T-helper 1 cell (primary cell): ENCODE results near the gene KMT5B.

Experiments
- DNase-seq, 5 donors: peaks; one replicate each; pipeline ENCODE4 v3.0.0-alpha.2; 2012 to 2020

Gene KMT5B

DNA sequence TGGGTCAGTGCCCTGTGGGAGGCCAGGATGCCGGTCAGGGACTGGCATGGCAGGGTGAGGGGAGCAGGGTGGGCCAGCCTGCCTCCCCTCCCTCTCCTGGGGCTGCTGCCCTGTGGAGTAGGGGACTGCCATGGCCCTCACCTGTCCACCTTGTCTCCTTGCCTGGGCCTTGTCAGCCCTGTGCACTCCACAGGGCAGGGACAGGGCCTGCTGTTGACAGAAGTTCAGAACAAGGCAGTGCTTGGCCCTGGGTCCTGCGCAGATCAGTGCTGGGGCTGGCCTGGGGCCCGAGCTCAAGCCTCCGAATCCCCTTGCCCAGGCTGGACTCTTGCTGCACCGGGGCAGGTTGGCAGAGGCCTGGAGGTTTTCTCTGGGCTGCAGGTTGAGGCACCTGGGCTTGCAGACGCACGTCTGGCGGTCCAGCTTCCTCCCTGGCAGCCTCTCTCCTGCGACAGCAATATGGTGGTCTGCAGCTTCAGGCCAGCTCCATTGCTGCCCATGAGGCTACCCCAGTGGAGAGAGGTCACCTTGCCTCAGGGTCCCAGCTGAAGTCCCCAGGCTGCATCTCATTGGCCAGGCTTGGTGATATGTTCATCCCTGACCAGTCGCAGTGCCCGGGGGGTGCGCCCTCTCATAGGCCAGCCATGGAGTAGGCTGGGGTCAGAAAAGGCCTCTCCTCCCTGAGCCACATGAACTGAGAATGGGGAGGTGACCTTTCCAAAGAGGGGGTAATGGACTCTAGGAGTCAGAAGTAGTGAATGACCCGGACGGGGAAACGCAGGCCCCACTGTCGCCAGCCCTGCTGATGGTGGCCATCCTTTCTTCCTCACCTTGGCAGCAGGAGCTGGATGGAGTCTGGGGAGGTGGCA is 70.4 kb downstream of the KMT5B start:
- DNase-seq: no peak

DNA sequence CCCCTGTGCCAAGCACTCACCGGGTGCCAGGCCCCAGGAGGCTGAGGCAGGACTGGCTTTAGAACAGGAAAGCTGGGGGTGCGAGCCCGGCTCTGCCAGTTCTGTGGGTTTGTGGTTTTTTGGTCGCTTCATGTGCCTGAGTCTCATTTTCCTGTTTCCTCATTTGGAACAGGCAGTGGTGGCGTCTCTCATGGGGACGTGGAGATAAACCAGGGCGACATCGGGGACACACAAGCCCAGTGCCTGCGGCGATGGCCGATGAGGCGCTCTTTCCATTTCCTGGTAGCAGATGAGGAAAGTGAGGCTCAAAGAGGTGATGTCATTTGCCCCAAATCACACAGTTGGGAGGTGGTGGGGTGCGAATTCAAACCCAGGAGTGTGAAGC is 71.1 kb downstream of the KMT5B start:
- peak in 1 of 5 donors; percentile 38 for DNase-seq

DNA sequence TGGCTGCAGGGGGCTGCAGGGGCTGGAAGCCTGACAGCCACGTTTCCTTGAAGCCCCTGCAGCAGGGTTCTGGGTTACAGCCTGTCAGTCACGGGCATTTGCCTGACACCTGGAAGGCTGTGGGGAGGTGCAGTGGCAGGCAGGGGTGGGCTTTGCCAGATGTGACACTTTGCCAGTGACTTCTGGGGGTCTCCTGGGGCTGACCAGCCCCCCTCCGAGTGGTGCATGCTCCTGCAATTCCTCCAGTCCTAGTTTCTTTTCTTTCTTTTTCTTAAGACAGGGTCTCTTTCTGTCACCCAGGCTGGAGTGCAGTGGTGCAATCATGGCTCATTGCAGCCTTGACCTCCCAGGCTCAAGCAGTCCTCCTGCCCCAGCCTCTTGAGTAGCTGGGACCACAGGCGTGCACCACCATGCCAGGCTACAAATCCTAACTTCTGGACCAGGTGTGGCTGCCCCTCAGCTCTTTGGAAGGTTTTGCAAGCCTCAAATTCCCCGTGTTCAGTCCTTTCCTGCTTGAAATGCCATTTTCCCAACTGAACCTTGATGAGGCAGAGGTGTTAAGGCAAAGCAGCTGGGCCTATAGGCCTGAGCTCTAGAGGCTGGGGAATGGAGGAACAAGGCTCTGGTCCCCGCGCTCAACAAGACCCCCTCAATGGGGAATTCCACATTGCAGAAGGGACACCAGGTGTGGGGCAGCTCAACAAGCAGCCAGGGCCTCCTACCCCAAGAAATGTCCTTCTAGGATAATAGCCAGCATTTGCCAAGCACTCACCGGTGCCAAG is 71.7 kb downstream of the KMT5B start:
- DNase-seq: no peak

DNA sequence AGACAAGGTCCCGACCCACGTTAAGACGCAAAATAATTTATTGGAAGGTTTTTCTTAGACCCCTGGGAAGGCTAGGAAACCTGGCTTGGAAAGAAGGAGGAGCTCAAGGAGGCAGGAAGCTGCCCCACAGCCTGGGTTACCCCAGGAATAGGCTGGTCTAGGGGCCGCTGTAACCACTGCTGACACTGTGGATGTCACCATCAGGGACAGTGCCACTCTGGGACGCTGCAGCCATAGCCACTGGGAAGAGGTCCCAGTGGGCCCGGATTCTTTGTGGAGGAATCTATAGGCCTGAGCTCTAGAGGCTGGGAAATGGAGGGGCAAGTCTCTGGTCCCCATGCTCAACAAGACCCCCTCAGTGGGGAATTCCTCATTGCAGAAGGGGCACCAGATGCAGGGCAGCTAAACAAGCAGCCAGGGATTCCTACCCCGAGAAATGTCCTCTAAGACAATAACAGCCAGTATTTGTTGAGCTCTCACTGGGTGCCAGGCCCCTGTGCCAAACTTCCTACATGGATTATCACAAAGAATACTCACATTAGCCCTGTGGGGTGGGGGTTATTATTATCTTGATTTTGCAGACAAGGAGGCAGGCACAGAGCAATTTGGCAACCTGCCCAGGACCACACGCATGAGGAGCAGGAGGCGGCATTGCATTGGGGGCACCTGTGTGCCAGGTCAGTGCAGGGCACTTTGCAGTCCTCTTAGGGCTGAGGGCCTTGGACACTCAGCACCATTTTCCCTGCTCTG is 72.4 kb downstream of the KMT5B start:
- no peak for DNase-seq

DNA sequence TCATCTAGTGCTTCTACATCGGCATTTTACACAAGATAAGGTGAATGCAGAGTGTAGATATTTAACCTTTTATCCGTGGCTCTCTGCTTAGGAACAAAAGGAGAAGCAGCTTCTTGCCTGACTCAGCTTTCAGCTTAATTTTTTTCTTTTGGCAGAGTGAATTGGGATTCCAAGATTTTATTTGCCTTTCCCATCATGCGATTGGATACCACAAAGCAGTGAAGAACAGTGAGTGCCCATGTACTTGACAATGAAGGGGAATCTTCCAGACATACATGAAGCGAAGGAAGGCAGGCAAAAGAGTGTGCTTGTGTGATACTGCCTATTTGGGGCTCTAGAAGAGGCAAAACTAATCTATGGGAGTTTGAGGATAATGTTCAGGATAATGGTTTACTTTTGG is 74.9 kb downstream of the KMT5B start:
- no peak for DNase-seq

DNA sequence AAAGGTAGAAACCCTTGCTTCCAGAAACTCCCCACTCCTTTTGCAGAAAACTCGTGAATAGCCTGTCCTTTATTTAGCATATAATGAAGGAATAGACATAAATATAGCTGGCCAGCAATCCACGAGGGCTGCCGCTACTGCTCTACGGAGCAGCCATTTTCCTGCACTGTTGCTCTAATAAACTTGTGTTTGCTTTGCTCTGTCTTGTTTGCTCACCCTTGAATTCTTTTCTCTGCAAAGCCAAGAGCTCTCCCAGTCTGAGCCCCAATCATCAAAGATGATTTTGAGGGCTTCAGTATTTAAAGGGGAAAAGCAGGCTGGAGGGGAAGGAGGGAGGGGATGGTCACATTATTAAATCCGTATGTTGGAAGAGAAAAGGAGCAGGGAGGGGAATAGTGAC is 75.3 kb downstream of the KMT5B start:
- DNase-seq: no peak

DNA sequence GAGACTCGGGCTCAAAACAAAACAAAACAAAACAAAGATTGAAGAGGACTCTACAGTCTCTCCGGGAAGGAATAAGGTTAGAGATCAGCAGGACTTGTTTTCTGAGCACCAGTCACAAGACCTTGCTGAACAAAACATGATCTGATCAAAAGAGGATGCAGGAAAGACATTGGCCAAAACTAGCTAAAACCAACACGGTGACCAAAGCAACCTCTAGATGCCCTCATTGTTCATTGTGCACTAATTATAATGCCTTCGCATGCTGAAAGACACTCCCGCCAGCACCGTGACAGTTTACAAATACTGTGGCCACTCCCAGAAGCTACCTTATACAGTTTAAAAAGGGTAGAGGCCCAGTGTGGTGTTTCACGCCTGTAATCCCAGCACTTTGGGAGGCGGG is 76.2 kb downstream of the KMT5B start:
- DNase-seq: no peak

DNA sequence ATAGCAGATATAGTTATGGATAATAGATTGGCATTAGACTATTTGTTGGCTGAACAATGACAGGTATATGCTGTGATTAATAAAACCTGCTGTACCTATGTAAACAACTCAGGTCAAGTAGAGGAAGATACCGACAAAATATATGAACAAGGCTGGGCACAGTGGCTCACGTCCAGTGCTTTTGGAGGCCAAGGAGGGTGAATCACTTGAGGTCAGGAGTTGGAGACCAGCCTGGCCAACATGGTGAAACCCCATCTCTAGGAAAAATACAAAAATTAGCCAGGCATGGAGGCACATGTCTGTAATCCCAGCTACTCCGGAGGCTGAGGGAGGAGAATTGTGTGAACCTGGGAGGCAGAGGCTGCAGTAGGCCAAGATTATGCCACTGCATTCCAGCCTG is 77.9 kb downstream of the KMT5B start:
- no peak for DNase-seq

DNA sequence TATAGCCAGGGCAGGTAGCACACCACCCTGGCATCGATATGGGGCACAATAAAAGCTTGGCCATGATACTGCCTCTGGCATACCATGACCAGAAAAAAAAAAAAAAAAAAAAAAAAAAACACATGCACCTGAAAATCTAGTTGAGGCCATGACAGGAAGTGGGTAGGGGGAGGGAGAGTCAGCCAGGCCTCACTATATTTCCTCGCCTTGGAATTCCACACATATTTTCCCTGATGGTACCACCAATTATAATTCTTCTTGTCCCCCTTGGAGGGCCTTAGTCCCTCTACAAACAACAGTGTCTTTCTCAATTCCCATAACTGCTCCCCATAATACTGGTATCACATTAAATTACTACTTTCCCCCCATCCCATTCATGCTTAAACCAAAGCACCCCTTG is 79.3 kb downstream of the KMT5B start:
- DNase-seq: no peak

DNA sequence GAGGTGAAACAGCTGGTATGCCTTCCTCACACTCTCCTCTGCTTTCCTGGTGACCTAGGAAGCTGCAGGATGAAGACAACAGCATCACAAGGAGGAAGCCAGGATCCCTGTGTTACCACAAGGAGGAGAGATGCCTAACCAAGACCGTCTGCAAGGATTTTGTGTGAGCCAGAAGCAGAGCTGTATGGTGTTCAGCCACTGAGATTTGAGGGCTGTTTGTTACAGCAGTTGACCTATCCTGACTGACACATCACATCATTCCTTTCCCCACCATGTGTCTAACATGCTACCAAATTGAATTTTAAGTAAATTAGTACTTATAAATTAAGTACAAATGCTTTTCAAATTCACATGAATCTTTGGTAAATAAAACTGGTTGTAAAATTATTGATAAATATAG is 83.0 kb downstream of the KMT5B start:
- no peak for DNase-seq

DNA sequence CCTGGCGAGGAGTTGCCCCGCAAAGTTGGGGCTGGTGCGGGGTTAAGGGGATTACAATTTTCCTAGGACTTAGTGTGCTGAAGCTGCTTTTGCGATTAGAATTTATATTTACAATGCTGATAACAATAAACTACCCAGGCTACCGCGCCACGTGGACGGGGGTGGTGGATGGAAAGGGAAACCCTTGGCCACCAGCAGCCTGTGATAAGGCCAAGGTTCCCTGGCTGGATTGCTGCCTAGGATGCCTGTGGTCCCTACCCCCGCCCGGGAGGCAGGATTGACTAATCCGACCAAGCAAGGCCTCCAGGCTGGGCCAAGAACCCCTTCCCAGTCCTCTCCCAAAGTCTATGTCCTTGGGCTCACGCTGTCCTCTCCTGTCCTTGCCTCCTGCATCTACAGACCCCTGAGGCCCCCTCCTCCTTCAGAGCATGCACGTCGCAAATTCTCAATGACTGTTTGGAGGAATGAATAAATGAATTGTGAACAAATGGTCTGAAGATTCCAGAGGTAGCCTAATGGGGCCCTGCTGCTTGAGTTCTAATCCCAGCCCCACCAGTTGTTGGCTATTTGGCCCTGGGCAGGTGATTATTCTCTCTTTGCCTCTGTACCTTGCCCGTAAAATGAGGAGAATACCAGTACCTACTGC is 84.3 kb downstream of the KMT5B start:
- no peak for DNase-seq

DNA sequence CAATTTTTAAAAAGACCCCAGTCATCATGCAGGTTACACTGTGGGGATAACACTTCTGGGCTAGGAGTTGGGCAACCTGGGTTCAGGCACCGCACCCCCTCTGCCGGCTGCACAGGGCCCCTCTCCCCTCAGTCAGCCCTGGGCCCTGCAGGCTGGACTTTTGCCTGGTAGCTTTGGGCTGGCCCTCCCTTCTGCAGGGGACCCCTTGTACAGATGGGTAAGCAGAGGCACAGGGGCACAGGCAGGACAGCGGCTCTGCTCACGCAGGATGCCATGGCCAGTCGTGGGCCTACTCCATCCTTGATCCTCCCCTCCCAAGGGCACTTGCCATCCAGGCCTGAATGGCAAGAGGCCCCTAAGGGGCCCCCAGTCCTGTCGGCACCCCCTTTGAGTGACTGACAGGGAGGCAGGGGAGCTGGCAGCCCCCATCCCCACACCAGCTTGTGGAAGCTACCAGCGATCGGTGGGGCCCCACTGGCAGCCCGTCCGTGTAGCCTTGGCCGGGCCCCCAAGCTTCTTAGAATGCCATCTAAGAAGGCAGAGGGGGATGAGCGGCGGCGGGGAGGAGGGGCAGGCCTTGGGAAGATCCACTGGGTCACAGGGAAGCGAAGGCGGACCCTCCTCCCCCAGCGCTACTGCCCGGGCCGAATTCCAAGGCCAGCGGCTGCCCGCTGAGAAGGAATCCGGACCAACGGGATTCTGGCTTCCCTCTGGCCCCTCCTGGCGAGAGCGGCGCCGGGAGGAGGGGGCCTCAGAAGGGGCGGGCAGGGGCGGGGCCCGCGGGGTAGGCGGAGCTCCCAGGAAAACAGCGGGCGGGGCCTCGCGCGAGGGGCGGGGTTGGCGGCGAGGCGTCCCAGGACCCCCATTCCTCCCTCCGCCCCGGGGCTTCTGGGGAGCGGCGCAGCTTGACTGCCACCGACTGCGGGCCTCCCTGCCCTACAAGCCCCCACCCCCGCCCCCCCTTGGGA is 85.1 kb downstream of the KMT5B start:
- DNase-seq: no peak

DNA sequence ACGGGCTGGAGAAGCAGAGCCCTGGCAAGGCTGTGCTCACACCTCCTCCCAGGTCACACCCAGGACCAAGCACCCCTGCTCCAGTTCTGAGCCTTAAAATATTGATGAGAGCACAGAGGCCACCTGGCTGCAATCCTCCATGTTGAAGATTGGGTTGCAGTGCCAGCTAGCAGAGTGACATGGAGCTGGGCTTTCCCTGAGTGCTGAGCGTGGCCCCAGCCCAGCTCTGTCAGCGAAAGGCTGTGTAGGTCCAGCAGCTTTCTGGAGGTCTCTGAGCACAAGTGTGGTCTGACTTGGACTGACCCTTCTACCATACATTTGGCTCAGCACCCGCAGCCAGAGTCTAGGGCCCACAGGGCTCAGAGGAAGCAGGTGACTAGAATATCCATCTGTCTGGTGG is 87.9 kb downstream of the KMT5B start:
- DNase-seq: no peak

DNA sequence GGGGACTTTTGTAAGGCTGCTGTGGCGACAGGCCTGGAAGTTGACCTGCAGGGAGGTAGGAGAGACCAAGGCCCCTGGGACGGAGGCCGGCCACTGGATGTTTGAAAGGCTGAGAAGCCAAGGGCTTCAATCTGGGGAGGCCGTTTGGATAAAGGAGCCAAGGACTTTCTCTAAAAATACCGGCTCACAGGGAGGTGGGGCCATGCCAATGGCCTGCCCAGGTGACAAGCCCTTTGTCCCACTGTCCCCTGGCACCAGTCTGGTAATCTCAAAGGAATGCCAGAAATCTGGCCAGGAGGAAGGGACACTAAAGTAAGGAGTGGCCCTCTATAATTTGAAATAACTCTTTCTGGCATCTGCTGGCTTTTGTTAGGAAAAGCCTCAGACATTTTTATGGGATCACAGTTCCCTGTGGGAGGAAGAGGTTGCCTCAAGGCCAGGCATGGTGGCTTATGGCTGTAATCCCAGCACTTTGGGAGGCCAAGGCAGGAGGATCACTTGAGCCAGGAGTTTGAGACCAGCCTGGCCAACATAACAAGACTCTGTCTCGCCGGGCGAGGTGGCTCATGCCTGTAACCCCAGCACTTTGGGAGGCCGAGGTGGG is 90.1 kb downstream of the KMT5B start:
- DNase-seq: no peak

DNA sequence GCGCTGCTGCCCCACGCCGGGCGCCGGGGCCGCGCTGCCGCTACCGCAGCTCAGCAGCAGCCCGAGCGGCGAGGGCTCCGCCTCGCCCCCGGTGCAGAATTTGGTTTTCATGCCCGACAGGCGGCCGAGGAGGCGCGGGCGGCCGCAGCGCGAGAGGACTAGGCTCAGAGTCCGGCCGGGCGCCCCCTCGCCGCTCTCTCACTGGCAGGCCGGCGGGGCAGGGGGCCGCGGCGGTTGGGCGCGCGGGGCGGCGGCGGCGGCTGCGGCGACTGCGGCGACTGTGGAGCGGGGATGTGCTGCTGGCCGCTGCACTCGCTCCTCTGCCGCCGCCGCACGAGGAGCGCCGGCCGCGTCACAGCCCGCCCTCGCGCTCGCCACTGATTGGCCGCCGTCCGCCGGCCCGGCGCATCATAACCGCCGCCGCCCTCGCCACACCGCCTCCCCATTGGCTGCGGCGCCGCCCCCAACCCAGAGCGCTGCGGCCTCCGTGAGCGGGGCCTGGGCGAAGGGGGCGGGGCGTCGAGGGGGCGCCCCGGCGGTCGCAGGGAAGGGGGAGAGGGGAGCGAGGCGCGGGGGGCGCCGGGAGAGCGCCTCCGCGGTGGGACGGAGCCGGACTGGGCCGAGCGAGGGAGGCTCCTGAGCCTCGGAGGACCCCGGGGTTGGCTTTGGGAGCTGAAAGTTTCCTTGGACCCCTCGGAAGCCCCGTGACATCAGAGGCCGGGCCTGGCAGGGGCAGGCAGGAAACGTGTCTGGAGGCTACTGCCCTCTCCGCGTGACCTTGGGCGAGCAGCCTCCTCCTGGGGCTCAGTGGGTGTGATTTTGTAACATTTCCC is 91.8 kb downstream of the KMT5B start, which contains the start of gene CHKA:
Gene CHKA (minus strand): TSS at position 322 of the 833 bp plus-strand sequence. CDS start 211 bp downstream, at position 111.
- DNase-seq: peak; percentile 67 to 89 (median 69)

DNA sequence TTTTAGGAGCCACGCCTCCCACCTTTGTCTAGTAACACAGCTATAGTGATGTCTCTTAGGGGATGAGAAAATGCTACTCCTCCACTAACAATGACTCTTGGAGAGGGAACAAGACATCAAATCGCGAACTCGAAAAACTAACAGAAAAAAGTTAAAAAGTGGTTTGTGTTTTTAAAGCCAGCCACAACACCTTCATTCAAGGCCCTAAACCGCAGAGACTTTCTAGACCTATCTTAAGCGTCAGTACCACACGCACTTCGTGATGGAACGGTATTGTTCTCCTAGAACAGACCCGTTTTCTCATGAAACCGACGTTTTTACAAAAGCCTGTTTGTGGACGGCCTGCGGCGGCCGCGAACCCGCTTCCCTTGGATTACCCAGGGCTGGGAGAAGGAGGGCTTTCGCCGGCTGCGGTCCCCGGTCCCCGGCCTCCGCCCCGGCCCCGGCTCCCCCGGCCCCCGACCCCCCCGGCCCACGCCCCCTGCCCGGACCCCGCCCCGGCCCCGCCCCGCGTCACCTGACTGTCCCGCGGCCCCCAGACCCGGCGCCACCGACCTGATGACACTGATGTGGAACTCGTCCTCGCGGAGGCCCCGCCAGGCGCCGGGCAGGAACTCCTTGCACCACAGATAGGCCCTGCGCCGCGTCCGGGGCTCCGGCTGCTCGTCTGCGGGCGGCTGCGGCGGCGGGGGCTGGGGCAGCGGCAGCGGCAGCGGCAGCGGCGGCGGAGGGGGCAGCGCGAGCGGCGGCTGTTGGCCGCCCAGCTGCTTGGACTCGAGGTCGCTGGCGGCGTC is 92.6 kb downstream of the KMT5B start:
- DNase-seq: peak; percentile 19 to 52 (median 34)

DNA sequence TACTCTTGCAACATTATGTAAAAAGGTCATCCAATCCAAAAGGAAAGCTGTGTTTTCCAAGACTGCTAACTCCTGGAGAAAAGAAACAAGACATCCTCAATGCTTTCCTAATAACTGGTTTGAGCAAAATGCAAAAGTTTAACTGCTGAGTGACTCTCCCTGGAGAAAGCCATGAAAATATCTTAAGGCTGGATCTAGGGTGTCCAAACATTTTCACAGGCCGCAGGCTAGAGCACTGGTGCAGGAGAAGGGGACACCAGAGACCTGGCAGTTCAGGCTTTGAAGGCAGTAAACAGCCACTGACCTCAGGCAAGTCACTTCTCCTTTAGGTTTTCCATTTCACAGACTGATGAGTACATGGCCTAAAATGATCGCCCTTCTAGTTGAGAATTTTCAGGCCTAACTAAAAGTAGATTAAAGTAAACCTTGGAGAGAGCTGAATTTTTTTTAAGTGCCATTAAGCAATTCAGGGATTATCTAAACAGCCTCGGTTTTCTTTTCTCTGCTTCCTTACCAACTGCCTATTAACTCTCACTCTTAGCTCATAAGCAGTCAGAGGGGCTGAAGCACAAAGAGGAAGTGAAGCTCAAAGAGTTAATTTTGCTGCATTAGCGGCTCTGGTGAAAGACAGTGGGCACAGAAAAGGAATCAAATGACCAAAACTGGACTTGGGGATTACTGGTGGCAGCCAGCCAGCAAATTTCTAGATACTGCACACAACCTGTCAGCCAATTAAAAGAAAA is 94.2 kb downstream of the KMT5B start:
- DNase-seq: no peak

DNA sequence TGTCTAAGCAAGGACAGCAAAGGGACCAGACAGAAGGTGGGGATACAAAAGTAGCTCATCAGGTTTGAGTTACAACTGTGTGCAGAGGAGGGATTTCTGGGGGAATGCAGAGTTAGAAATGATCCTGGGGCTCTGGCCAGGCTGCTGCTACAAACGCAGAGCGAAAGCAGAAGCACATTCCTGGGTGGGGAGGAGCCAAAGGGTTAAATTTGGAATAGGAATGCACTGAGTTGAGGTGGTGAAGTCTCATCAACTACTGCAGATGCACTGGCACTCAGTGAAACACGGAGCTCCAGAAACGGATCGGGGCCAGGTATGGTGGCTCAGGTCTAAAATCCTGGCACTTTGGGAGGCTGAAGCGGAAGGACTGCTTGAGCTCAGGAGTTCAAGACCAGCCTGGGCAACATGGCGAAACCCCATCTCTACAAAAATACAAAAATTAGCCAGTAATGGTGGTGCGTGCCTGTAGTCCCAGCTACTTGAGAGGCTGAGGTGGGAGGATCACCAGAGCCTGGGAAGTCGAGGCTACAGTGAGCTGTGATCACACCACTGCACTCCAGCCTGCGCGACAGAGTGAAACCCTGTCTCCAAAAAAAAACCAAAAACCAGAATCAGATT is 95.1 kb downstream of the KMT5B start:
- no peak for DNase-seq
